Skeletal muscle tissue (tissue), 4 donors: ENCODE measurements around the gene GOLPH3. TPM values are rescaled to one million over a fixed set of nuclear protein-coding genes. Genes with fewer than 3 reads are reported as not detected.

Source experiments
- H3K27ac ChIP-seq: one replicate; pipeline ENCODE4 v1.7.0; 2013; ENCODE audit warnings: mild to moderate bottlenecking, low read depth, low read length, inconsistent platforms
- H3K27me3 ChIP-seq, 3 donors: one replicate each; pipeline ENCODE4 v1.7.0; 2013; ENCODE audit warnings: low read length in 3 of 3; ENCODE audit not compliant: control insufficient read depth in 3 of 3, insufficient read depth in 3 of 3
- H3K36me3 ChIP-seq, 3 donors: one replicate each; pipeline ENCODE4 v1.7.0; 2013; ENCODE audit warnings: low read length in 3 of 3; ENCODE audit not compliant: control insufficient read depth in 3 of 3, insufficient read depth in 3 of 3
- H3K4me1 ChIP-seq, 3 donors: one replicate each; pipeline ENCODE4 v1.7.0; 2013; ENCODE audit warnings: low read length in 3 of 3, mild to moderate bottlenecking in 3 of 3; ENCODE audit not compliant: control insufficient read depth in 3 of 3, insufficient read depth in 3 of 3
- H3K4me3 ChIP-seq, 3 donors: one replicate each; pipeline ENCODE4 v1.7.0; 2013; ENCODE audit warnings: low read length in 3 of 3
- H3K9ac ChIP-seq, 3 donors: one replicate each; pipeline ENCODE4 v1.7.0; 2013; ENCODE audit warnings: low read length in 3 of 3, mild to moderate bottlenecking in 3 of 3, moderate library complexity in 2 of 3, low read depth in 1 of 3
- H3K9me3 ChIP-seq, 3 donors: one replicate each; pipeline ENCODE4 v1.7.0; 2013; ENCODE audit warnings: low read length in 3 of 3; ENCODE audit not compliant: control insufficient read depth in 3 of 3
- total RNA-seq: library from RNA; depleted of rRNA; stranded (reverse); fragments of >200 nt; gene quantifications from one replicate; pipeline ENCODE4 v1.2.3, GENCODE V29; 2014
- donor health status: Osteomylitis.

GOLPH3 gene
- total RNA-seq, 1 donor from 2014 or later = 50.6 TPM

DNA sequence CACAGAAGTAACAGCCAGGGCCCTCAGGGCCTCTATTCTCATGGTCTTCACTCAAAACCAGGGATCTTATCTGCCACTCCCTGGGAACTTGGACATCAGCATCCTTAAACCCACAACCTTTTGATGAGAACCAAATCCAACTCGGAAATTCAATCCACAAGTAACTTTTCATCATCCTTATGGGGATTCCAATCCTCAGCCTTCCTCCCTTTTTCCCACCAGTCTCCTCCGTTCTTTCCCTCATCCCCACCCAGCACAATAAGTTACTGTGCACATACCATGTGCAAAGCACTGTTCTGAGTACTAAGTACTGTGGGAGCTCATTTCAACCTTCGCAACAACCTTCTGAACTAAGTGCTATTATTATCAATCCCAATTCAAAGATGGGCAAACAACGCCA, 17.0 kb downstream of the GOLPH3 start:
- Histone ChIP-seq H3K27ac (no peak overlapping the region), H3K4me3 (no peak overlapping the region), H3K27me3 (no peaks in the 10 kb centered on the region), H3K36me3 (peaks cover 0 to 3% (median 0%) of the 10 kb centered on the region in 3 donors), H3K9ac (no peak overlapping the region), H3K4me1 (peaks cover 19 to 28% (median 25%) of the 10 kb centered on the region in 3 donors), H3K9me3 (no peaks in the 10 kb centered on the region)

DNA sequence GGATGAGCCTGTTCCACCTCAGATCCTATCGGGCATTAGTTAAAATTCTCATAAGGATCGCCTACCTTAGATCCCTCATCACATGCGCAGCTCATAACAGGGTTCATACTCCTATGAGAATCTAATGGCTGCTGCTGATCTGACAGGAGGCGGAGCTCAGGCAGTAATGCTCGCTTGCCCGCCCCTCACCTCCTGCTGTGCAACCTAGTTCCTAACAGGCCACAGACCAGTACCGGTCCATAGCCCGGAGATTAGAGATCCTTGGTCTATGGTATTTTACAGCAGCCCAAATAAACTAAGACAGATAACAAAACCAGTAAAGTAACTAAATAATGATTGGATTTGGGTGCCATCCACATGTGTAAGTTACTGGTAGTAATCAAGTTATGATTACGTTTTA, 17.5 kb downstream of the GOLPH3 start:
- Histone ChIP-seq H3K9ac (no peak overlapping the region), H3K4me3 (no peak overlapping the region), H3K4me1 (peaks cover 19 to 28% (median 25%) of the 10 kb centered on the region in 3 donors), H3K27ac (no peak overlapping the region), H3K9me3 (no peaks in the 10 kb centered on the region), H3K36me3 (peaks cover 0 to 3% (median 0%) of the 10 kb centered on the region in 3 donors), H3K27me3 (no peaks in the 10 kb centered on the region)

DNA sequence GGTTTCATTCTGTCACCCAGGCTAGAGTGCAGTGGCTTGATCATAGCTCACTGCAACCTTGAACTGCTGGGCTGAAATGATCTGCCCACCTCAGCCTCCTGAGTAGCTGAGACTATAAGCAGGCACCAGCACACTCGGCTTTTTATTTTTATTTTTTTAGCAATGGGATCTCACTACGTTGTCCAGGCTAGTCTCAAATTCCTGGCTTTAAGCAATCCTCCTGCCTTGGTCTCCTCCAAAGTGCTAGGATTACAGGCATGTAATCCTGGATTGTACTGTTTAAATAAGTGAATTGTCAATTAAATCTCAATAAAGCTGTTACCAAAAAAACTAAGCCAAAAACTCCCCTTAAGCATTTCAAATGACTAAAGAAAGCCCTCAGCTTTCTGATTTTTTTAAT, 18.9 kb downstream of the GOLPH3 start:
- Histone ChIP-seq H3K4me1 (peaks cover 19 to 30% (median 25%) of the 10 kb centered on the region in 3 donors), H3K36me3 (no peaks in the 10 kb centered on the region), H3K27ac (no peak overlapping the region), H3K27me3 (no peaks in the 10 kb centered on the region), H3K9me3 (no peaks in the 10 kb centered on the region), H3K9ac (no peak overlapping the region), H3K4me3 (no peak overlapping the region)

GRCh38 chr5:32153723-32154122, 20.4 kb downstream of the GOLPH3 start:
- Histone ChIP-seq H3K4me1 (peaks cover 16 to 22% (median 18%) of the 10 kb centered on the region in 3 donors), H3K27me3 (no peaks in the 10 kb centered on the region), H3K27ac (no peak overlapping the region)

DNA sequence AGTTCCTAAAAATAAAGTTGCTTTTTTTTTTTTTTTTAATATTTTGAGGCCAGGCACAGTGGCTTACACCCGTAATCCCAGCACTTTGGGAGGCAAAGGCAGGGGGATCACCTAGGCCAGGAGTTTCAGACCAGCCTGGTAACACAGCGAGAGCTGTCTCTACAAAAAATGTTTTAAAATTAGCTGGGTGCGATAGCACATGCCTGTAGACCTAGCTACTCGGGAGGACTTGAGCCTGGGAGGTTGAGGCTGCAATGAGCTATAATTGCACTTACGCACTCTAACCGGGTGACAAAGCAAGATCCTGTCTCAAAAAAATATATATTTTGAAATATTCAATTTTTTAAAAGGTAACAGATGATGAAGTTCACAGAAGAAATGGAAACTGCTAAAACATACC, 22.9 kb downstream of the GOLPH3 start:
- no peak overlapping the region for H3K4me3 ChIP-seq
- no peak overlapping the region for H3K9ac ChIP-seq
- no peak overlapping the region for H3K27ac ChIP-seq
- no peaks in the 10 kb centered on the region for H3K9me3 ChIP-seq
- peaks cover 5 to 18% (median 8%) of the 10 kb centered on the region in 3 donors for H3K4me1 ChIP-seq
- H3K27me3 ChIP-seq = no peaks in the 10 kb centered on the region
- H3K36me3 ChIP-seq = no peaks in the 10 kb centered on the region

More at GRCh38 chr5:32153723-32154122, 20.4 kb downstream of the GOLPH3 start:
- Histone ChIP-seq H3K9ac (no peak overlapping the region), H3K4me3 (peak overlapping the region in 1 of 3 donors; percentile 25), H3K9me3 (no peaks in the 10 kb centered on the region), H3K36me3 (no peaks in the 10 kb centered on the region)

- Histone ChIP-seq H3K9me3 (no peaks in the 10 kb centered on the region), H3K36me3 (no peaks in the 10 kb centered on the region), H3K27me3 (no peaks in the 10 kb centered on the region), H3K4me3 (no peak overlapping the region), H3K4me1 (peaks cover 13 to 24% (median 15%) of the 10 kb centered on the region in 3 donors), H3K27ac (no peak overlapping the region), H3K9ac (no peak overlapping the region)
Measured at GRCh38 chr5:32150366-32150765, 23.8 kb downstream of the GOLPH3 start.

DNA sequence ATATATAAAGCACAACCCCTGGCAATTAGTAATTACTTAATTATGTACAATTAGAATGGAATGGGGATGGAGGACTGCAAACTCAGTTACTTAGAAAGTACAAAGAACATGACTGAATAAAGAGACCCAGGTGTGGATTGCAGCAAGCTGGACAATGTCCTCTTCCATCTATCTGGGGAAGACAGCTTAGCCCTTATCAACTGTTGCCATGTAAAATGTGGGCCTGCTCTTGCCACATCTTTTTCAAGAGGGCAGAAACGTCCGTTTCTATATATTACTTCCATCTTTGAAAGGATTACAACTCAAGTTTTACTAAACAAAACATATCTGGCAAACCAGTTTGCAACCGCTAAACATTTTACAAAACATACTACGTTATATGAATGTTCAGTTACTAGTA, 26.2 kb downstream of the GOLPH3 start:
- no peak overlapping the region for H3K4me3 ChIP-seq
- no peak overlapping the region for H3K27ac ChIP-seq
- H3K27me3 ChIP-seq = no peaks in the 10 kb centered on the region
- peaks cover 19 to 23% (median 22%) of the 10 kb centered on the region in 3 donors for H3K4me1 ChIP-seq
- H3K9ac ChIP-seq = no peak overlapping the region
- no peaks in the 10 kb centered on the region for H3K36me3 ChIP-seq
- H3K9me3 ChIP-seq = no peaks in the 10 kb centered on the region

DNA sequence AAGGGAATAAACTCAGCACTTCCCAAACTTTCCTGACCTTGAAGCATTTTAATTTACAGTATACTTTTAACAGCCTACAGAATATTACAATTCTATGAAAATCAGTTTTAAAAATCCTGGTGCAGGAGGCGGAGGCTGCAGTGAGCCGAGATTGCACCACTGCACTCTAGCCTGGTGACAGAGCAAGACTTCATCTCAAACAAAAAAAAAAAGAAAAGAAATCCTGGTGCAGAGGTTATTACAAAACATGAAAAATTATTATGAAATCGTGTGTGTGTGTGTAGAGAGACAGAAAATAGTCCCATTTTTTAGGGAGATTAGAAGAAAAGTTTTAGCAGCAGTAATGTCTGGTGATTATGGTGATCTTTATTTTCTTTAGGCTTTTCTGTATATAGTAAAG, 26.9 kb downstream of the GOLPH3 start:
- H3K36me3 ChIP-seq = no peaks in the 10 kb centered on the region
- no peaks in the 10 kb centered on the region for H3K27me3 ChIP-seq
- H3K4me3 ChIP-seq = no peak overlapping the region
- no peak overlapping the region for H3K27ac ChIP-seq
- H3K4me1 ChIP-seq = peaks cover 19 to 22% (median 22%) of the 10 kb centered on the region in 3 donors
- no peak overlapping the region for H3K9ac ChIP-seq
- no peaks in the 10 kb centered on the region for H3K9me3 ChIP-seq

- Histone ChIP-seq H3K4me1 (peaks cover 19 to 22% (median 20%) of the 10 kb centered on the region in 3 donors), H3K36me3 (no peaks in the 10 kb centered on the region), H3K9ac (no peak overlapping the region), H3K27me3 (no peaks in the 10 kb centered on the region), H3K9me3 (no peaks in the 10 kb centered on the region), H3K27ac (no peak overlapping the region), H3K4me3 (no peak overlapping the region)
Measured at GRCh38 chr5:32145378-32145777, 28.7 kb downstream of the GOLPH3 start.

DNA sequence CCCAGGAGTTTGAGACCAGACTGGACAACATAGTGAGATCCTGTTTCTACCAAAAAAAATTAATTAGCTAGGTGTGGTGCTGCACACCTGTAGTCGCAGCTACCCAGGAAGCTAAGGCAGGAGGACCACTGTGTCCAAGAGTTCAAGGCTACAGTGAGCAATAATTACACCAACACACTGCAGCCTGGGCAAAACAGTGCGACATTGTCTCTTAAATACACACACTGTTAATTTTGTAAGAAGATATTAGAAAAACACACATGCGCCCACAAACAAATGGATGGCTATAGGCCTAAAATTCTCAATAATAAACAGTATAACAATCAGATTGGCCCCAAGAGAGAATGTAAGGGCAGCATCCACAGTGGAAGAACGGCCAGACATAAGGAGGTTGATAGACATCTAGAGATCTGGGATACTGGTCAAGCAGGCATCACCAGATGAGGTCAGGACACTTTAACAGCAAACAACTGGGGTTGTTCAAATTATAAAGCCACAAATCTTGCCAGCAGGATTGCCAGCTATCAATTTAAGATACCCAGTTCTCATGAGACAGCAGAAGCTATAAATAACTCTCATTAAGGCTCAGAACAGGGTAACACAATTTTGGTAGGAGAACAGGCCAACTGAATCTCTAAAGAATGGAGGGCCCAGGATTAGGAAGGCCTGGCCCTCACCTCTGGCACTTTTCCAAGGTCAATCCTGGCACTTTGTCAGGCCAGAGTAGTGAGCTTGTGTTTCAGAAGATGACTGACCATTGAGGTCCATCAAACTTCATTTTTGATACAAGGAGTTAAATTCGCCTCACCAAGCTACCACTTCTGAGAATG, 29.5 kb downstream of the GOLPH3 start:
- H3K27ac ChIP-seq = no peak overlapping the region

More for the DNA sequence above, 29.5 kb downstream of the GOLPH3 start:
- no peaks in the 10 kb centered on the region for H3K27me3 ChIP-seq
- H3K36me3 ChIP-seq = no peaks in the 10 kb centered on the region
- no peaks in the 10 kb centered on the region for H3K9me3 ChIP-seq
- H3K4me3 ChIP-seq = no peak overlapping the region
- no peak overlapping the region for H3K9ac ChIP-seq
- H3K4me1 ChIP-seq = peaks cover 17 to 22% (median 20%) of the 10 kb centered on the region in 3 donors
